ENCODE measurements around the gene EPYC.

EPYC gene

DNA sequence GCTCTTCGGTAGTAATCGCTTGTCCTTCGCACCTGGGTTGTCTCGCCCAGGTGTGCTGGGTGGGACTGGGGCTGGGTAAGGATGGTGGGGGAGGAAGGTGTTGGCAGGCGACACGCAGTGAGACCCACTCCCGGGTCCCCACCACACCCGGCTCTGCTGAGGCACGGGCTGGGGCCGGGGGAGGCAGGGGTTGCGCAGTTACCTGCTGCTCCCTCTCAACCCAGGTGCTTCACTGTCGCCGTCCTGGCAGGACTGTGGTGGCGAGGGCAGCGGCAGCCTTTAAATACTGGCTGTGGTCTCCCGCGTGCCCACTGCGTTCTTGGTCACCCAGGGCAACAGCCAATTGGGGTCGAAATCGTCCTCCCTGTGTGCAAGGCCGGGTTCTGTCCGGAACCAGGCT lies 49.9 kb downstream of the EPYC start, which contains the start of gene CCER1:
Gene CCER1, minus strand, starts transcription at position 256 of the 400 bp plus-strand sequence. CDS start 434 bp downstream, outside the sequence.
- DNase-seq (ENCODE audit: low read depth in 2 of 2), result no peak

DNA sequence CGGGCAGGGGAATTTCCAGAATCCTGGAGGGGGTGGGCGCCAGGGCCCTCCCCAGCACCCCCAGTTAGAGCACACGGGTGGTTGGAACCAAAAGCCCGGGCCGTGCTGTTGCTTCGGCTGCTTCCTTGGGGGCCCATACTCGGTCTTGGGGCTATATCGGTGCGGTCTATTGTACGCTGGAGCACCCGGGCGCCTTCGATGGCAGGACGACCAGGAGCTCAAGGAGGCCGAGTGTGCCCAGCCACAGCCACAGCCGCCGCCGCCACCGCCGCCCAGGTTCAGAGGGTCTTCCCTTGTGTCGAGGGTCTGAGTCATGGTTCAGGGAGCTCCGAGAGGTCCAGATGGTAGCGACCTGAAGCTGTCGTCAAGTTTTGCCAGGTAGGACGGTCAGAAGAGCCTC lies 50.3 kb downstream of the EPYC start:
- DNase-seq (ENCODE audit: low read depth in 2 of 2), result no peak

DNA sequence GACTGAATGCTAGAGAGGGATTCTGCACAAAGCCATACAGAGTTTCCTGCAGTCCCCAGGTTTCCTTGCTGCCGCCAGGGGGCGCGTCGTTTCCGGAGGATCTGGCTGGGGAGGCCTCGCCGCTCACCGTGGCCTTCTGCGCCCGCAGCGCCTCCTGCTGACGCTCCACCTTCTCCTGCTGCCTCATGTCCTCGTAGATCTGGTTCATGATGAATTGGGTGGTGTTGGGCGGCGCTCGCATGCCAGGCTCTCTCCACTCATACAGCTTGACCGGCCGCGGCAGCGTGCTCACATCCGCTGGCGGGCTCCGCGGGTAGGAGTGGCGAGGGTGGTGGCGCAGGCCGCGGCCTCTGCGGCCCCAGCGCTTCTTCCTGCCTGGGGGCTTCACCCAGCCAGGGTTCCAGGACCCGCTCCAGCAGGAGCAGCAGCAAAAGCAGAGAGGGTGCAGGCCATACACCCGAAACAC lies 50.8 kb downstream of the EPYC start:
- no peak for DNase-seq (ENCODE audit: low read depth in 2 of 2)

DNA sequence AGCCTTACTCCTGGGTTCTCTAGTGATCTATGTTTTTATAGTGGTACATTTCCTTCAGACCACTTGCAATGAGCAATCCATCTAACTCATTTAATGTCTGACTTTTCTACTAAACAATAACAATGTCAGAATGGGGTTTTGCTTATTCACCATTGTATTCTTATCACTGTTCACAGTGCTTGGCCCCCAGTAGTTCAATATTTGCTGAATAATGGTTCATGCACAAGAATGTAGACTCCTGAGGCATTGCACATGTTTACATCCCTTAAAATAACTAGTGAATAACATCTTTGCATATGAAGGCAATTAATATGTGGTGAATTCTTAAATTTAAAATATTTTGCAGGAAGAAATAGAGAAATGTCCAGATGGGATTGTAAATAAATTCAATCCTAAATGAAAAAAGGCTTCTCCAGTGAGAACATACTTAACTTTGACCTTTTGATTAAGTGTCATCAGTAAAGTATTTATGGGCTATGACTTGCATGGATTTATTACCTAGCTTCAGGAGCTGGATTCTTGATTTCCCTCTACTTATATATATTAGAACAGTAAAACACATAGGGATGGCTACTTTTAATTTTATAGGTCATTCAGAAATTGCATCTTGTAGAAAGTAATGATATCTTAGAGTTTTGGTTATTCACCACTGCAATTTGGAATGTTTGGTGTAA lies 53.2 kb downstream of the EPYC start:
- DNase-seq (ENCODE audit: low read depth in 2 of 2), result no peak

DNA sequence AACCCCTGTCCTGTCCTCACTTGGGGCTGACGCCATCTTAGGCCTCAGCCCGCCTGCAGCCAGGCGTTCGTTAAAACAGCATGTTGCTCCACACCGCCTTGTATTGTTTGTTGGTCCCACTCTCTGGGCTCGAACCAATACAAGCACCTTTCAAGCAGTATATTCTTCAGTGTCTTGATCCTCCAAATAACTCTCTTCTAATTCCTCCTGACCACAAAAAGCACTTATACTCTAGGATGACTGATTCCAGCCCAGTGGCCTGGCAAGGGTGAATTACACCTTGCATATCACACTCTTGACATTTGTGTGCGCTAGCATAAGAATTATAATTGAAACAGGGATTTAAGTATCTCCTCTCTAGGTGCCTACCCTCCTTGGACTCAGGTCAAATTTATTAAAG lies 56.9 kb downstream of the EPYC start:
- DNase-seq (ENCODE audit: low read depth in 2 of 2), result no peak

DNA sequence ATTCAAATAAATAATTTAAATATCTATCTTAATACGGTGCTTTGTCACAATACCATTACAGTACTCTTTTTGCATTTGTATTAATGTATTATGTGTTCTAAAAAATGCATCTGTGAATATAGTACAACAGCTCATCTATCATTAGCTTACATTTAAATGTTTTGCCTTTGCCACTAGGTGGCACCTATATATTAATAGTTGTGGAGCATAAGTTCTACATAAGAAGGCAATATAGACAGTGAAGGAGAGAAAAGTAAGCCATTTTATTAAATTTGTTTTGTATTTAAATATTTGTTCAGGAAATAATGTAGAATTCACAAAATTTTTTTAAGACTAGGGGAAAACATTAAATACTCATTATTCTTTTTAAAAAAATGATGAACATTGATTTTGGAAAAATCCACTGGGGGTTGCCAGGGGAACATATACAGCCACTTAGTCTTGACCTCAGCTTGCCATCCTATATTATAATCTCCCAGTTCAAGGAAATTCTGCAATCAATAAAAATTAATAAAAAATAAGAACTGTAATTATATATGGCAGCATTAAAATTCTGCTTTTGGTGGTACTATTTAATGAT lies 59.6 kb downstream of the EPYC start:
- no peak for DNase-seq (ENCODE audit: low read depth in 2 of 2)

DNA sequence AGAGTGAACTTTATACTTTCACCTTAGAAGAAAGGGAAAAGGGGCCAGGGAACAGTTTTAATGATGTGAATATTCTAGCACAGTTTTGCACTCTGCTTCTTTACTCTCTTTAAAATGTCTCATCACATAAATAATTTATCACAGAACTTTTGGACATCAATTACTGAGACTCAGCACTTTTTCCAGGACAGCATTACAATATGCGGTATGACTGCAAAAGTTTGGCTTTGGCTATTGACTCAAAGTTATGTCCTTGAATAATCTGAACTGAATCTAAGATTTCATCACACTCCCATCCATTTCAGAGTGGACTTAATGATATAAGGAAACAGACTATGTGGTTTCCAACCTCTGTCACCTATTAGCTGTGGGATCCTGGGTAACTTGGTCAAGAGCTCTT lies 61.5 kb downstream of the EPYC start:
- no peak for DNase-seq (ENCODE audit: low read depth in 2 of 2)

DNA sequence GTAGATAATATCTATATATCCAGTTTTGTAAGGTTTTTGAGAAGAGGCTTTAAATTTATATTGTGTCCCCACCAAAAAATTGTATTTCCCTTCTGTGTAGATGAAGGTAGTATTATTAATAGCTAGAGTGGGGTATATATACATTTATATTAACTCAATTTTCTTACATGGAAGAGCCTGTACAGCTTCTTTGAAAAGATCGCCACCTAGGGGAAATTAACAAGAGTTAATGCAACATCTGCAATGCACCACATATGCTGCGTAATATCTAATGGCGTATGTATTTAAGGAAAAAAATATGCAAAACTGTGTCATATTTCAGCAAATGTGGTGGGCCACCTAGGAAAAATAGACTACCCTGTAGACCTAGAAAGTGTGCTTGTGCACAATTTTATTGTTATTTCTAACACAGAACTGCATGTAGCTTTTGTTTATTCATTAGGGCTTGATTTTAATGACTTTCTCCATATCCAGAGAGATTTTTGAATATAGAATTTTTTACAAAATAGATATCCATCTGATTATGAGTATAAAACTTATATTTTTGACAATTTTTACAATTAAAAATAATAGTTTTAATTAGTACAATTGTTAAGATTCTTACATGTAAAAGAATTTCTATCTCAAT lies 63.8 kb downstream of the EPYC start:
- DNase-seq (ENCODE audit: low read depth in 2 of 2), result no peak

DNA sequence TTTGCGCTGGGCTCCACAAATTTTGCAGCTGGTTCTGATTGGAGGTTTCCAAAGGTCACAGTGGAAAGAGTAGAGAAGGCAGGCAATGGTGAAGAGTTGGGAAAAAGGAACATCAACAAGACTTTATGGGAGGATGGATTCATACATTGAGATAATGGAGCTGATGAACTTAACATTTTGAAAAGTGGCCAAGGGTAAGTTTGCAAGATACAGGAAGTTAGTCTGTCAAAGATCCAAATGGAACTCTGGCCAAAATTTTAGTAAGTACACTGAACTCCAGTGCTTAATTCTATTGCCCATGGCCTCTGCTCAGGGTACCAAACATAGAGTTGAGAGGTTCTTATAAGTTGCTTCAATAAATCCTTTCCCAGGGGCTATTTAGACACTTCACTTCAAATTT lies 65.4 kb downstream of the EPYC start:
- no peak for DNase-seq (ENCODE audit: low read depth in 2 of 2)

DNA sequence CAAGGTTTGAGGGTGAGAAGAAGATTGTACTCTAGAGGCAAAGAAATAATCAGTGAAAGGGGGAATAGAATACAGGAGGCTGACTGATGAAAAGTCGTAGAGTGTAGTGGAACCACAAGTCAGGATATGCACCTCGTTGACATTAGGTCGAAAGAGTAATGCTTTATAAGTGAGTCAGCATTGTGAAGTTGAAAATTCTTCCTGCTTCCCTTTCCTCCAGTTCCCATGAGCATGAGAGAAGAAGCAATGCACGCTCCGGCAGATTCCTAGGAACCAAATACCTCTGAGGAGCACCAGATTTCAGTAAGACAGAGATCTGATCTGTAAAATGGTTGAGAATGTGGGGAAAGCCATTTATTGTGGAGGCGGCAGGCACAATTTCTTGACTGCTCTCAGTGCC lies 66.3 kb downstream of the EPYC start:
- DNase-seq (ENCODE audit: low read depth in 2 of 2), result no peak

DNA sequence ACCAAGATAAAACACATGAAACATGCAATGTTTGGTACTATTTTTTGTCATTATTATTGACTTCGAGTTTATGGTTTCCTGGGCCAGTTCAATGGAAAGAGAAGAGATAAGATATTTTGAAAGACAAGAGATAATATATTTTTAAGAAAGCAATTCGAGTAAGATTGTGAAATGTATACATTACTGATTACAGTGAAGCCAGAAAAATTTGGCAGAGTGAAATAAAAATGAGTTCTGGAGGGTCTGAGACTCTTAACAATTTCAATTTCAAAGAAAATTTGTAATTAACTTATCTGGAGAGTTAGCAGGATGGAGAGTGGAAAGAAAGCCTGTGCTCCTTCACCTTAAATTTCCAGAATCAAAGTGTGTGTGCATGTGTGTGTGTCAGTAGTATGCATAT lies 67.1 kb downstream of the EPYC start:
- DNase-seq (ENCODE audit: low read depth in 2 of 2), result no peak

DNA sequence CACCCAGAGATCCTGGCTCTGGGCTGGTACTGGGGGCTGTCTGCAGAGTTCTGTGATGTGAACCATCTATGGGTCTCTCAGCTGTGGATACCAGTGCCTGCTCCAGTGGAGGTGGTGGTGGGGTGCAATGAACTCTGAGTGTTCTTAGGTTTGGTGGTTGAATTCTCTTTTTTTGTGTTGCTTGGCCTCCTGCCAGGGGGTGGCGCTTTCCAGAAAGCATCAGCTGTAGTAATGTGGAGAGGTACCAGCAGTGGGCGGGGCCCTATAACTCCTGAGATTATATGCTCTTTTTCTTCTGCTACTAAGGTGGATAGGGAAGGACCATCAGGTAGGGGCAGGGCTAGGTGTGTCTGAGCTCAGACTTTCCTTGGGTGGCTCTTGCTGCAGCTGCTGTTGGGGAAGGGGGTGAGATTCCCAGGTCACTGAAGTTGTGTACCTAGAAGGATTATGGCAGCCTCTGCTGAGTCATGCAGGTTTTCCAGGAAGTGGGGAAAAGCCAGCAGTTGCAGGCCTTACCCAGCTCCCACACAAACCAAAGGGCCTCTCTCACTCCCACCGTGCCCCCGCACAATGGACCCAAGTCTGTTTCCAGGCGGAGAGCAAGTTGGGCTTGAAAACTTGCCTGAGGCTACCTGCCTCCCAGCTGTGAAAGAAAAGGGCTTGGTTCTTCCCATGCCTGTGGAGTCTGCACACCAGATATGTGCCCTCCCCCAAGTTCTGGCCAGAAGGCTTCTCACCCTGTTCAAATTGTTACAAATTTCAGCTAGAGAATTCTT lies 68.4 kb downstream of the EPYC start:
- DNase-seq (ENCODE audit: low read depth in 2 of 2), result no peak

DNA sequence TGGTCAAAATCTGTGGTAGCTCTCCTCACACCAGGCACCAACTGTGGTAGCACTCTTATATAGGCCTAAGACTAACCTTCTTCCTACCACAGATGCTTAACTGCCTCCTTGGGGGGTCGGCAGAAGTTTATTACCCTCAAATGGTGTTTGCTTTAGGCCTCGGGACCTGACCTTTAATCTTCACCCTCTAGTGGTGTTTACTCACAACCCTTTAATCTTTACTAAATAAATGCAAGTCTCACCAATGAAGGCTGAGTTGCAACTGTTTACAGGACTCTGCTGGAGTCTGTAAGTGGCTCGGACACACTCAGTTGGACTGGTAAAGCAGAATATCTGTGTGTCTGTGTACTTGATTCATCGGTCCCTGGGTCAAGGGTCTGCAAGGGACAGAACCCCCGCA lies 79.2 kb downstream of the EPYC start:
- no peak for DNase-seq (ENCODE audit: low read depth in 2 of 2)

DNA sequence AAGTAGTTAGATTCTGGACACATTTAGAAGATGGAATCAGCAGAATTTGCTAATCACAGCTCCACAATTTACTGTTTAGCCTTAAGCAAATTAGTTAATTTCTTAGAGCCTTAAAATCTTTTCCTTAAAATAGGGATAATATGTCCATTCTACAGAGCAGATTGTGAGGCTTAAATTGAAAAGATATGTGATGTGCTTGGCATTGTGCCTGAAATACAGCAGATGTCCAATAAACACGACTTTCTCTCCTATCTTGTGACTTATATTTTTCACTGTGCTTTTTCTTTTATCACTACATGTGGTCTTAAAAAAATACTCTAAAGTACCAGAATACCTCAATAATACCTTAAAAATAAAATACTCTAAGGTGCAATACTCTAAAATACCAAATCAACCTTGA lies 80.4 kb downstream of the EPYC start:
- DNase-seq (ENCODE audit: low read depth in 2 of 2), result no peak

DNA sequence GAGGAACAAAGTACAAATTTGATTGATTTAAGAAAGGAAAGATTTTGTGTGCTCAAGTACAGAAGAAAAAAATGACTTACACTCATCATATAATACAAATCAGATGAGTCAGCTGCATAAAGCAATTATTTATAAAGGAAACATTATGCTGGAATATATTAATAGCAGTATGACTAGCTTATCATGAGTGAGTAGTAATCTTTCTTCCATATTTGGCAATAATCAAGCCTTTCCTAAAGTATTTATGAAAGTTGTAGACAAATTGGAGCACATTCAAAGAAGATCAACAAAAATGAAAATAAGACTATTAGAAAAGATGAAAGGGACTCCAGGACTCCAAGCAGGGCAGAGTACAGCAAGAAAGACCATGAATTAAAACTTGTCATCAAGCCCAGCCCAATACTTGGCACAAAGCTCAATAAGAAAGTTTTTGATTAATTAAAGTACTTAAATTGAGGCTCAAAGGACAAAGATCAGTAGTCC lies 82.6 kb downstream of the EPYC start:
- no peak for DNase-seq (ENCODE audit: low read depth in 2 of 2)

DNA sequence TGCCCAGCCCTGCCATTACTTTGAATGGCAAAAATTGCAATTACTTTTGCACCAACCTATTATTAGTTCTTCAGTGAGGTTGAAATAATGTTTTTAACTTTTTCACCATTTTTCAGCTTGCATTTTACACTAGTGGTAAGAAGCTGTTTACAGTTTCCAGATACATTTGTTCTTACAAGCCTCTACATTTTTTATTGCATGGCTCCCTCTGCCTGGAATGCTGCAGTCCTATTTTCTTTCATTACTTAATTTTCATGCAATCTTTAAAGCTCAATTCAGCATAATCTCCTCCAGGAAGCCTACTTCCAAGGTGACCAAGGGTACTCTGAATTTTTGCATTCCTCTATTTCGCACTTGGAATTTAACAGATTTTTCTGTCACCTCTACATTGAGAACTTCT lies 83.2 kb downstream of the EPYC start:
- DNase-seq (ENCODE audit: low read depth in 2 of 2), result no peak

DNA sequence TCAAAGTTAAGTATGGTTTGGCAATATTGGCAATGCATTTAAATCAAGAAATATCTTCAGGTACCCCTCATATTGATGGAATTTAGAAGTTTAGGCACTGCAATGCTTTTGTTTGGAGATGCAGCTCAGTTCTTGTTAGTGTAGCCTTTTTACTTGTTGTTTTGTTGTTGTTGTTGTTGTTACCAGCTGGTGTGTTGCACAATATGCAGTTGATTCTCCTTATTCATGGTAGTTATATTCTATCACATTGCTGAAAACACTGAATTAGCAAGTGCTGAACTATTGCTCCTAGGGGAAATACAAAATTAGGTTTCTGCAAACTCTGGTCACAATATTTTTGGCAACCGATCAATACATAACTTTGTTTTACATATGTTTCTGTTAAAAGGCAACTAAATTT lies 84.5 kb downstream of the EPYC start:
- no peak for DNase-seq (ENCODE audit: low read depth in 2 of 2)

DNA sequence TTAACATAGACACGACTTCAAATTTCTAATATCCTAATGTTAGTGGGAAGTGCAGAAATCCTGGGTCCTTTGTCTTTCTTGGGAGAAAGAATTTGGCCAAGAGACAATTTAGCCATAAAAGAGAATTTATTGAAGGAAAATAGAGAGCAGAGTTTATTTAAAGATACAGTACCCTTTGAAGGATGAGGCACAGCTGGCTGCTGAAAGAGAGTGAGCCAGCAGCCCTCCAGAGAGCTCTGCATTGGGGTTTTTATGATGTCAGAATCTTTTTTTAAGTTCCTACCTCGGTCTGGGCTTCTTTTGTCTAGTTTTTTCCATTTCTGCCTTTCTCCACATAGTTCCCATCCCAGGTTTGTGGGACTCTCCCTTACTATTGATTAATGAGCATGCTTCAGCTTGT lies 87.3 kb downstream of the EPYC start:
- DNase-seq (ENCODE audit: low read depth in 2 of 2), result no peak

DNA sequence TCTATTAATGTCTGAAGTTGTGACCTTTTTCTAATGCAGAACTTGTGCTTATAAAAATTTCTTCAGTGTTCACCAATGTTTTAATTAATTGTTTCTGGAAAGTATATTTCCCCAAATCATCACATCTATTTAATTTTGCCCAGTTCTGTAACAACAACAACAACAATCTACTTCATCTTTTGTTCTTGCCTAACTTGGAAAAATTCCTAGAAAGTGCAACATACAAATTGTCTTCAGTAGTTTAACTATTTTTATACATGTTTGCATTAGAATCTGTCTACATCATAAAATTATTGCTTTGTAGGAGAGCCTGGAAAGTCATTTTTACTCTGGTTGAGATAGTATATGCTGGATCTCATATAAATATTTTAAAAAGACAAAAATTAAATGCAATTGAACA lies 88.3 kb downstream of the EPYC start:
- DNase-seq (ENCODE audit: low read depth in 2 of 2), result no peak

DNA sequence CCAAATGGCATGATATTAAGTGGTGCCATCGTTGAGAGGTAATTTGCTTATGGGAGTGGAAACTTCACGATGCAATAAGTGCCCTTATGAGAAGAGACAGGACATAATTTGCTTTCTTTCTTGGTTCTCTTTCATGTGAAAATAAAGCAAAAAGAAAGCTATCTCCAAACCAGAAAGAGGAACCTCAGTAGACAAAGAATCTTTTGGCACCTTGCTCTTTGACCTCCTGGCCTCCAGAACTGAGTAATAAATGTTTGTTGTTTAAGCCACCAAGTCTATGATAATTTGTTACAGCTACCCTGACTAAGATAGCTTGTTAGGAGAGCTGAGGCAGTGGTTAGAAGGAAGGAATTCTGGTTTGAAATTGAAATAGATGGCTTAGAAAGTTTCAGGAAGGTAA lies 89.4 kb downstream of the EPYC start:
- DNase-seq (ENCODE audit: low read depth in 2 of 2), result no peak

All from stimulated activated CD4-positive, alpha-beta T cell treated with anti-CD3 and anti-CD28 coated beads, Interleukin-1b, Interleukin-23, amount 100 ng/mL, for 4 hours (primary cell).